Nephron (organoid): ENCODE data around the gene JAKMIP1.

ENCODE experiments used
- H3K27ac Mint-ChIP-seq, 3 experiments: 2 replicates each; pipeline ENCODE4 v1.8.0; 2020; ENCODE audit warnings: mixed read lengths in 3 of 3, mild to moderate bottlenecking in 2 of 3, moderate library complexity in 1 of 3
- H3K27me3 Mint-ChIP-seq: 2 replicates; pipeline ENCODE4 v1.8.0; 2021; ENCODE audit warnings: low read depth, mild to moderate bottlenecking, moderate library complexity, mixed read lengths
- H3K36me3 Mint-ChIP-seq: 2 replicates; pipeline ENCODE4 v1.8.0; 2020; ENCODE audit warnings: low read depth, mixed read lengths
- H3K4me1 Mint-ChIP-seq: 2 replicates; pipeline ENCODE4 v1.8.0; 2020; ENCODE audit warnings: mixed read lengths
- H3K4me3 Mint-ChIP-seq, 3 experiments: 2 replicates each; pipeline ENCODE4 v1.8.0; 2020; ENCODE audit warnings: mild to moderate bottlenecking in 3 of 3, mixed read lengths in 3 of 3, moderate library complexity in 2 of 3
- H3K9me3 Mint-ChIP-seq: 2 replicates; pipeline ENCODE4 v1.8.0; 2020; ENCODE audit warnings: mixed read lengths
- CTCF ChIP-seq, 3 experiments: fragments of 200-600 bp; sonication (generic); IDR thresholded peaks; one replicate each; pipeline ENCODE4 v1.5.0; 2021; ENCODE audit warnings: antibody characterized with exemption in 3 of 3; ENCODE audit not compliant: unreplicated experiment in 3 of 3

JAKMIP1 gene

GRCh38 chr4:6031846-6032245 is 168.5 kb downstream of the JAKMIP1 start:
- no peaks in the 10 kb centered on the region for H3K9me3 Mint-ChIP-seq
- peaks cover 20% of the 10 kb centered on the region for H3K27me3 Mint-ChIP-seq
- peak overlapping the region; percentile 9 to 79 (median 64) for H3K27ac Mint-ChIP-seq
- H3K4me3 Mint-ChIP-seq = no peak overlapping the region
- TF ChIP-seq CTCF (IDR thresholded peaks at IDR 0.05; ENCODE audit: unreplicated experiment in 3 of 3) = no peak
- H3K36me3 Mint-ChIP-seq = no peaks in the 10 kb centered on the region
- H3K4me1 Mint-ChIP-seq = peaks cover 36% of the 10 kb centered on the region

- no peaks in the 10 kb centered on the region for H3K9me3 Mint-ChIP-seq
- no peak for TF ChIP-seq CTCF (IDR thresholded peaks at IDR 0.05; ENCODE audit: unreplicated experiment in 3 of 3)
- H3K27ac Mint-ChIP-seq = peak overlapping the region in 1 of 3 experiments; percentile 12
- H3K36me3 Mint-ChIP-seq = no peaks in the 10 kb centered on the region
- H3K4me1 Mint-ChIP-seq = peaks cover 36% of the 10 kb centered on the region
- H3K27me3 Mint-ChIP-seq = peaks cover 24% of the 10 kb centered on the region
- no peak overlapping the region for H3K4me3 Mint-ChIP-seq
Observed at GRCh38 chr4:6030679-6031078, 169.7 kb downstream of the JAKMIP1 start.

- no peaks in the 10 kb centered on the region for H3K36me3 Mint-ChIP-seq
- peaks cover 42% of the 10 kb centered on the region for H3K4me1 Mint-ChIP-seq
- no peak for TF ChIP-seq CTCF (IDR thresholded peaks at IDR 0.05; ENCODE audit: unreplicated experiment in 3 of 3)
- H3K27me3 Mint-ChIP-seq = peaks cover 20% of the 10 kb centered on the region
- H3K27ac Mint-ChIP-seq = no peak overlapping the region
- no peak overlapping the region for H3K4me3 Mint-ChIP-seq
- H3K9me3 Mint-ChIP-seq = no peaks in the 10 kb centered on the region
Observed at GRCh38 chr4:6029254-6029653, 171.1 kb downstream of the JAKMIP1 start.

- Mint-ChIP-seq H3K27me3 (peaks cover 28% of the 10 kb centered on the region), H3K27ac (no peak overlapping the region), H3K36me3 (no peaks in the 10 kb centered on the region), H3K4me1 (peaks cover 50% of the 10 kb centered on the region), H3K4me3 (no peak overlapping the region), H3K9me3 (no peaks in the 10 kb centered on the region)
- no peak for TF ChIP-seq CTCF (IDR thresholded peaks at IDR 0.05; ENCODE audit: unreplicated experiment in 3 of 3)
Observed at GRCh38 chr4:6028168-6028567, 172.2 kb downstream of the JAKMIP1 start.

- peaks cover 28% of the 10 kb centered on the region for H3K27me3 Mint-ChIP-seq
- H3K4me3 Mint-ChIP-seq = no peak overlapping the region
- H3K27ac Mint-ChIP-seq = no peak overlapping the region
- no peak for TF ChIP-seq CTCF (IDR thresholded peaks at IDR 0.05; ENCODE audit: unreplicated experiment in 3 of 3)
- H3K4me1 Mint-ChIP-seq = peaks cover 43% of the 10 kb centered on the region
- H3K36me3 Mint-ChIP-seq = no peaks in the 10 kb centered on the region
- no peaks in the 10 kb centered on the region for H3K9me3 Mint-ChIP-seq
Observed at GRCh38 chr4:6027392-6027791, 173.0 kb downstream of the JAKMIP1 start.

GRCh38 chr4:6024313-6024960 is 175.9 kb downstream of the JAKMIP1 start:
- Mint-ChIP-seq H3K36me3 (no peaks in the 10 kb centered on the region), H3K27ac (peak overlapping the region in 1 of 3 experiments; percentile 69), H3K27me3 (peaks cover 29% of the 10 kb centered on the region), H3K4me3 (no peak overlapping the region), H3K9me3 (no peaks in the 10 kb centered on the region), H3K4me1 (peaks cover 23% of the 10 kb centered on the region)
- TF ChIP-seq CTCF (IDR thresholded peaks at IDR 0.05; ENCODE audit: unreplicated experiment in 3 of 3) = no peak
